DMS 273 (cell line): ENCODE measurements around the gene GLI3.

Source experiments
- DNase-seq: peaks from one replicate; lab custom pipeline; 2025; ENCODE audit not compliant: unreplicated experiment; lab: John Stamatoyannopoulos, UW

Gene GLI3

GRCh38 chr7:42107484-42108240 is 129.3 kb downstream of the GLI3 start:
- no peak for DNase-seq

- DNase-seq = no peak
These were observed 130.4 kb downstream of the GLI3 start for GRCh38 chr7:42106562-42106961.

GRCh38 chr7:42105554-42106358 is 131.3 kb downstream of the GLI3 start:
- no peak for DNase-seq

GRCh38 chr7:42104694-42105093 is 132.3 kb downstream of the GLI3 start:
- no peak for DNase-seq

GRCh38 chr7:42104231-42104630 is 132.8 kb downstream of the GLI3 start:
- no peak for DNase-seq

- no peak for DNase-seq
These were observed 133.6 kb downstream of the GLI3 start for GRCh38 chr7:42103456-42103855.

GRCh38 chr7:42103020-42103419 is 134.0 kb downstream of the GLI3 start:
- no peak for DNase-seq

GRCh38 chr7:42102301-42102700 is 134.7 kb downstream of the GLI3 start:
- DNase-seq = no peak

GRCh38 chr7:42100156-42100508 is 136.9 kb downstream of the GLI3 start:
- DNase-seq = no peak

- no peak for DNase-seq
These were observed 137.4 kb downstream of the GLI3 start for GRCh38 chr7:42099470-42100155.

- no peak for DNase-seq
These were observed 137.9 kb downstream of the GLI3 start for GRCh38 chr7:42099066-42099465.

- DNase-seq = peak; percentile 13
These were observed 139.3 kb downstream of the GLI3 start for GRCh38 chr7:42097752-42098151.

GRCh38 chr7:42096681-42097561 is 140.1 kb downstream of the GLI3 start:
- DNase-seq = no peak

- DNase-seq = no peak
These were observed 140.7 kb downstream of the GLI3 start for GRCh38 chr7:42096268-42096667.

- DNase-seq = no peak
These were observed 141.2 kb downstream of the GLI3 start for GRCh38 chr7:42095791-42096190.

- DNase-seq = no peak
These were observed 143.6 kb downstream of the GLI3 start for GRCh38 chr7:42093349-42093905.

- DNase-seq = no peak
These were observed 145.3 kb downstream of the GLI3 start for GRCh38 chr7:42091461-42092291.

GRCh38 chr7:42090806-42091205 is 146.2 kb downstream of the GLI3 start:
- DNase-seq = no peak

- no peak for DNase-seq
These were observed 147.0 kb downstream of the GLI3 start for GRCh38 chr7:42090056-42090455.

GRCh38 chr7:42087616-42088015 is 149.4 kb downstream of the GLI3 start:
- DNase-seq = no peak
